Measurements from ENCODE around the gene BHLHE40. TPM values are rescaled to one million over a fixed set of nuclear protein-coding genes. Genes with fewer than 3 reads are reported as not detected.

BHLHE40 gene
- total RNA-seq, 4 donors from 2014 or later: 16.8 to 55.5 (median 29.9) TPM

DNA sequence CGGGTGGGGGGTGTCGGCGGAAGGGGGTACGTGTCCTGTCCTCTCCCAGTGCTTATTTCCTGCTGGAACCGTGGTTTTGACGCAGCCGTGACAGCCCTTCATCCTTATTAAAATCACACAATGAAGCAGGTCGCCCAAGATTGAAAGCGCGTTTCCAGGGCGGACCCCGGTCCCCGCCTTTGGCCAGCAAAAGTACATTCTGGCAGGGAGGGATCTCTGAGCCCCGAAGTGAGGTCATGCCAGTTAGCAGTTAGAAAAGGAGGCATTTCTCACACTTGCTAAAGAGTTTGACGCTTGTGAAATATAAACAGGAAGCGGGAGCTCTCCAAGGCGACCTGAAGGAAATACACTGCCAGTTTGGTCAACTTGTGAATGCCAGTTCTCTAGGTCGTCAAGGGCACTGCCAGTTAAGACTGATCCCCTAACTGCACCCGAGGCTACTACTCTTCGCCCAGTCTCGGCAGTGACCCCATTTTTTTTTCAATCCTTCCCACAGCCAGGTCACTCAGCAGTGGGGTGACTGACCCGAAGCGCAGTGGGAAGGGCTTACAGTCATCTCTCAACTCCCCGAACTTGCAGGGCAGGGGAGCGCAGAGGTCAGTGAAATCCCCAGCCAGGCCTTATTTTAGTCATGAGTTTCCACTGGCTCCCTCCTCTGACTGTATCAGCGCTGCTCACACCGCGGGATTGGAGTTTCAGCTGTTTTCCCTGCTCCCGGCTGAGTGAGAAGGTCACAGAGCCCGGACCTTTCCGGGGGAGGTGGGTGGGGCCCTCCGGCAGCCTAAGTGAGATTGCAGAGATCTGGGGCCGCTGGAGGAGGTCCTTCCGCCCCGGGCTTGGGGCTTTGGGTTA, 2.0 kb upstream of the BHLHE40 start:
- TF ChIP-seq, protein P1, sequence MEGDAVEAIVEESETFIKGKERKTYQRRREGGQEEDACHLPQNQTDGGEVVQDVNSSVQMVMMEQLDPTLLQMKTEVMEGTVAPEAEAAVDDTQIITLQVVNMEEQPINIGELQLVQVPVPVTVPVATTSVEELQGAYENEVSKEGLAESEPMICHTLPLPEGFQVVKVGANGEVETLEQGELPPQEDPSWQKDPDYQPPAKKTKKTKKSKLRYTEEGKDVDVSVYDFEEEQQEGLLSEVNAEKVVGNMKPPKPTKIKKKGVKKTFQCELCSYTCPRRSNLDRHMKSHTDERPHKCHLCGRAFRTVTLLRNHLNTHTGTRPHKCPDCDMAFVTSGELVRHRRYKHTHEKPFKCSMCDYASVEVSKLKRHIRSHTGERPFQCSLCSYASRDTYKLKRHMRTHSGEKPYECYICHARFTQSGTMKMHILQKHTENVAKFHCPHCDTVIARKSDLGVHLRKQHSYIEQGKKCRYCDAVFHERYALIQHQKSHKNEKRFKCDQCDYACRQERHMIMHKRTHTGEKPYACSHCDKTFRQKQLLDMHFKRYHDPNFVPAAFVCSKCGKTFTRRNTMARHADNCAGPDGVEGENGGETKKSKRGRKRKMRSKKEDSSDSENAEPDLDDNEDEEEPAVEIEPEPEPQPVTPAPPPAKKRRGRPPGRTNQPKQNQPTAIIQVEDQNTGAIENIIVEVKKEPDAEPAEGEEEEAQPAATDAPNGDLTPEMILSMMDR (IDR thresholded peaks at IDR 0.05; ENCODE audit: low read depth): no peak

DNA sequence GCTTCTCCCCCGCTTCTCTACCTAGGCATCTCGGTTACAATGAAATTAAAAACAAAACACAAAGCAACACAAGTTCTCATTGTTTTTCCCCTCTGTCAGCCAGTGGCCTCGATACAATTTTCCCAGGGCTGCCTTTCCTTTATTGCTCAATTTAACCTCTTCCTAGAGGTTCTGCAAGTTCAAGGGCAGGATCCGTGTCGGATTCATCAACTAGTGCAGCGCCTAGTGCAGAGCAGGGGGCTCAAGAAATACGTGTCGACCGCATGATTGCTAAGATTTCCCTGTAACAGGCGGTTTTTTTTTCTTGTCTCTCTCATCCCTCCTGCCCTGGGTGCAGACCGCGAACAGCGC, 1.4 kb upstream of the BHLHE40 start:
- TF ChIP-seq, protein P1 (IDR thresholded peaks at IDR 0.05; ENCODE audit: low read depth): no peak

DNA sequence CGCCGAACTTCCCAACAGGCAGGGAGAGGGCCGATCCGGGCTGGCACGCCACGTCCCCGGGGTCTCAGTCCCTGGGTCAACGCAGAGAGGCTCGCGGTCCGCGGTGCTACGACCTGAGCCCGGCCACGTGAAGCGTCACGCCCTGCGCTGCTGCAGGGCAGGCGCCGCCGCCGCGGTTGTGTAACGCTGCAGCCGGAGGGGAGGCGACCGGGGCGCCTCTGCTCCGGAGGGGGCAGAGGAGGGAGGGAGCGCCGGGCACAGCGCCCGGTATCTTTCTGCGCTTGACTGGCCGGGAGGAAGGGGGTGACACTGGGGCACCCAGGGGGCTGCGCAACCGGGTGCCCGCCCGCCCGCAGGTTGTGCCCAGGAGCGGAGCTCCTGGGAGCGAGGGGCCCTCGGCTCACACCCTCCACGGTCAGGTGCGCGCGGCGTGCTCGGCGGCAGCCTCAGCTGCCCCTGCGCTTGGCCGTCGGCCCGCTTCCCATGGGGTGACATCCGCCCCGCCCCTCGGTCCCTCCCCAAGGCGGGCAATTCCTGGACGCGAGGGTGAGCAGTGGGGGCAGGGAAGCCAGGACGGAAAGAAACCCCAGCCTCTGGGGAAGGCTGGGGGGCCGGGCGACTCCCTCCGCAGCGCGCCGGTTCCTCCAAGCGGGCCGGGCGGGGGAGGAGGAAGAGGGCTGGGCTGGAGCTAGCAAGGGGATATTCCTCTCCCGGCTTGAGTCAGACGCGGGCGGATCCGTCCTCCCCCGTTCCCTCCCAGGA, 852 bp upstream of the BHLHE40 start:
- TF ChIP-seq, protein P1 (IDR thresholded peaks at IDR 0.05; ENCODE audit: low read depth): no peak

DNA sequence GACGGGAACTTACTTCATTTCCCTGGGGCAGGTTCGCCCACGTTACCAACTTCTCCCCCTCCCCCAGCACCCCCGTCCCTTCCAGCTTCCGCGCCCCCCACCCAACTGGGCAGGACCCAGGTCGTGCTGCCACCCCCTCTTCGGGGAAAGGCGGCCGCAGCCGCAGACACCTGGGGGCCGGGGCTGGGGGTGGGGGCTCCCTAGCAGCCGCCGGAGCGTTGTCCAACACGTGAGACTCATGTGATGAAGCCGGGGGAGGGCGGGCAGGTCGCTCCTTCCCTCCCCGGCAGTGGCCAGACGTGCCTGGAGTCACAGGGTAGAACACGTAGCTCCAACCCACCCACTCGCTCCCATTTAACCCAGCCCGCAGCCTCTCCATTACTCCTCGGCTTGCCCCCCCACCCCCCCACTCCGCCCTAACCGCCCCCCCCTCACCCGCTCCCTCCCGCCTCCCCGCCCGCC, 240 bp upstream of the BHLHE40 start:
- TF ChIP-seq, protein P1 (IDR thresholded peaks at IDR 0.05; ENCODE audit: low read depth): no peak

DNA sequence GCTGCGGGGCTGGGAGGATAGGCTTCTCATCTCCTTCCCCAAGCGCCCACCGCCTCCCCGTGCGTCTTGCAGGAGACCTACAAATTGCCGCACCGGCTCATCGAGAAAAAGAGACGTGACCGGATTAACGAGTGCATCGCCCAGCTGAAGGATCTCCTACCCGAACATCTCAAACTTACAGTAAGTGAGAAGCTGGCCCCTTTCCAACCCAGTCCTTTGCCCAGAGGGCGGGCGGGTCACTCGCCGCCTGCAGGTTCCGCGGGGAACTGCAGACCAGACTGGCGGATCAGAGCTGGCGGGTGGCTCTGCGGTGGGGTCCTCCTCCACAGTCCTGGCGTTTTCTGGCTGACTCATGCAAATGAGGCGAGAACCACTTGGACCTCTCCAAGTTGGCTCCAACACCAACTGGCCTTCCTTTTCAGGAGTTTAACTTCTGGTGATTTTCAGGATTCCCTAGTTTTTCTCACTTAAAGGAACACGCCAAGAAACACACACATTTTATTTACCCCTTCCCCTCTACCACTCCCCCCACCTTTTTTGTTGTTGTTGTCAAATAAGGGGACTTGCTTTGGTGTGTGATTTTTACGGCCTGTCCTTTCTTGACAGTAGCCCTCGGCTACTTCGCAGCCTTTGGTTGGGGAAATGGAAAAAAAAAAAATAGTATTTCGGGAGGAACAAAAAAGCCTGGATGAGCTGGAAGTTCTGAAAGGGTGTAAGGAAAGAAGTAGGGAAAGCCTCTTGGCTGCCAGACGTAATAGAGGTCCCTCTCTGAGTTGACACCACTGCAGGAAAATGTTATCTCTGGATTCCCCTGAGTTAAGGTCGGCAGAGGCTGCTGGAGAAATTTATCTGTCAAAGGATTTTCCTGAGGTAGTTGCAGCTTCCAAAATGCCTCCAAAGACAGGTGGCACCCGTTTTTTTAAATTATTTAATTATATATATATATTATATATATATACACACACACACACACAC, 1.3 kb downstream of the BHLHE40 start:
- TF ChIP-seq, protein P1 (IDR thresholded peaks at IDR 0.05; ENCODE audit: low read depth): no peak

DNA sequence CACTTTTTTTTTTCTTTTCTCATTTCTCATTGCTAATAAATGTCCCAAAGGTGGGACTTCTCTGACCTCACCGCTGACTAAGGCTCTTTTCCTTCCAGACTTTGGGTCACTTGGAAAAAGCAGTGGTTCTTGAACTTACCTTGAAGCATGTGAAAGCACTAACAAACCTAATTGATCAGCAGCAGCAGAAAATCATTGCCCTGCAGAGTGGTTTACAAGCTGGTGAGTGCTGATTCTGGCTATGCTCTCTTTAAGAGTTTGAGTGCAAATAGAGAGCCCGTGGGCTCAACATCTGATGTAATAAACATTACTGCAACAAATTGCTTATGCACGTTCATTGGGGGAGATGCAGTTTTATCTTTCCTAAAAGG, 2.0 kb downstream of the BHLHE40 start:
- TF ChIP-seq, protein P1 (IDR thresholded peaks at IDR 0.05; ENCODE audit: low read depth): no peak
